Gastrocnemius medialis (tissue), 4 donors: ENCODE results near the gene KRT17.

Experiments used
- CTCF ChIP-seq, 5 experiments: fragments of 450-650 bp in 3 of 5; fragments of 200-600 bp in 2 of 5; sonication (generic) in 2 of 5; IDR thresholded peaks in 4 of 5; conservative IDR thresholded peaks in 1 of 5; 1 replicate in 4 of 5; 2 replicates in 1 of 5; pipeline ENCODE4 v1.5.1; 2016 to 2019; ENCODE audit warnings: antibody characterized with exemption in 5 of 5, mild to moderate bottlenecking in 3 of 5, moderate library complexity in 3 of 5
- POLR2A ChIP-seq, 2 donors: fragments of 450-650 bp; IDR thresholded peaks; one replicate each; pipeline ENCODE4 v1.6.1; 2017; ENCODE audit warnings: antibody characterized with exemption in 2 of 2, mild to moderate bottlenecking in 2 of 2, moderate library complexity in 2 of 2

GRCh38 chr17:41635121-41636097 is 11.0 kb upstream of the KRT17 start:
- TF ChIP-seq CTCF (IDR thresholded peaks at IDR 0.05 in 4 of 5, conservative IDR thresholded peaks at IDR 0.05 in 1 of 5) = no peak
- TF ChIP-seq POLR2A (IDR thresholded peaks at IDR 0.05) = no peak
